C4-2B (cell line): Measurements from ENCODE around the gene RPS27L.
A peak's percentile ranks its signal among the peaks of the same experiment; 100 is the strongest.

Experiments
- CTCF ChIP-seq: fragments of 450-650 bp; conservative IDR thresholded peaks from 2 replicates; pipeline ENCODE4 v1.5.1; 2017; ENCODE audit warnings: mild to moderate bottlenecking
- ZFX ChIP-seq: fragments of 450-650 bp; IDR thresholded peaks from 2 replicates; pipeline ENCODE4 v1.6.1; 2017

GRCh38 chr15:63122002-63122875 is 35.0 kb downstream of the RPS27L start:
- TF ChIP-seq CTCF (peak; percentile 32), ZFX (no peak)
